ENCODE measurements around the gene BEND5. TPM values are rescaled to one million over a fixed set of nuclear protein-coding genes. Genes with fewer than 3 reads are reported as not detected.

Gene BEND5
- total and polyA plus RNA-seq, 2 of the 13 experiments (the other 11 are each of a cell fraction or from before 2014, with no cell fraction given), result 0.11 TPM; not detected in 1

DNA sequence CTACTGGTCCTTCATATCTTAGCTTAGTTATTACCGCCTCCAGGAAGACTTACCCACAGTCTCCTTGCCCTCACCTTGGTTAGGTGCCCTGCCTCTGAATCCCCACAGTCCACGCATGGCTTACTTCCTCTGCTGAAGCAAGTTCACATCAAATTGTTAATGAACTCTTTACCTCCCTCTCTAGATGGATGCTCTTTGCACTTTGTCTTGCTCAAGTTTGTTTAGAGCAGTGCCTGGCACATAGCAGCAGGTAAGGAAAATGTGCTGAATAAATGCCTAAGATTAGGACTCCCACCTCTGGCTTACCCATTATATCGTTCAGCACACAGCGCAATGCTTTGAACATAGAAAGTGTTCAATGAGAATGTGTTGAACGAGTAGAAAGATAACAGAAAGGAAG is 90.5 kb downstream of the BEND5 start:
- ATAC-seq, result no peak

More for the DNA sequence above, 90.5 kb downstream of the BEND5 start:
- BruUV-seq (replicated peaks), result no TSS peak
- H3K9me3 ChIP-seq (ENCODE audit: low read length), result no peaks in the 10 kb centered on the region
- no peak overlapping the region for H2AFZ ChIP-seq (ENCODE audit: low read length)
- H3K4me3 ChIP-seq (replicated peaks in 1 of 3; ENCODE audit: insufficient read depth in 1 of 3, low read depth in 2 of 3, low read length in 3 of 3), result no peak overlapping the region
- no peak overlapping the region for H3K9ac ChIP-seq (ENCODE audit: insufficient read depth, low read depth, low read length)
- no peaks in the 10 kb centered on the region for H3K4me1 ChIP-seq (ENCODE audit: insufficient read depth, low read length)
- intact Hi-C loops (cut with micrococcal nuclease; ENCODE audit: unreplicated experiment) (no loop called here), in situ Hi-C loops (cut with HindIII; ENCODE audit: extremely low pct_ligation_motif_present, low pct_unique_long_range_greater_than_20kb) (no loop called here)
- no peak for TF ChIP-seq FOXA3 (CRISPR knock-in tag; IDR thresholded peaks at IDR 0.05)
- no peak for TF ChIP-seq TP53 (CRISPR knock-in tag; conservative IDR thresholded peaks at IDR 0.05)
- TF ChIP-seq ZNF550 (CRISPR knock-in tag; IDR thresholded peaks at IDR 0.05; ENCODE audit: borderline replicate concordance), result no peak
- no peak for TF ChIP-seq MTF1 (CRISPR knock-in tag; IDR thresholded peaks at IDR 0.05)
- TF ChIP-seq HNF1A (IDR thresholded peaks at IDR 0.05; ENCODE audit: low read depth), result no peak
- TF ChIP-seq HNF1A (CRISPR knock-in tag; IDR thresholded peaks at IDR 0.05; ENCODE audit: borderline replicate concordance), result no peak
- TF ChIP-seq ZNF276 (CRISPR knock-in tag; IDR thresholded peaks at IDR 0.05; ENCODE audit: low read depth), result no peak
- TF ChIP-seq GATA4 (IDR thresholded peaks at IDR 0.05; ENCODE audit: borderline replicate concordance, low read depth), result no peak
- TF ChIP-seq, protein P1, sequence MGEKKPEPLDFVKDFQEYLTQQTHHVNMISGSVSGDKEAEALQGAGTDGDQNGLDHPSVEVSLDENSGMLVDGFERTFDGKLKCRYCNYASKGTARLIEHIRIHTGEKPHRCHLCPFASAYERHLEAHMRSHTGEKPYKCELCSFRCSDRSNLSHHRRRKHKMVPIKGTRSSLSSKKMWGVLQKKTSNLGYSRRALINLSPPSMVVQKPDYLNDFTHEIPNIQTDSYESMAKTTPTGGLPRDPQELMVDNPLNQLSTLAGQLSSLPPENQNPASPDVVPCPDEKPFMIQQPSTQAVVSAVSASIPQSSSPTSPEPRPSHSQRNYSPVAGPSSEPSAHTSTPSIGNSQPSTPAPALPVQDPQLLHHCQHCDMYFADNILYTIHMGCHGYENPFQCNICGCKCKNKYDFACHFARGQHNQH (CRISPR knock-in tag; IDR thresholded peaks at IDR 0.05), result no peak
- TF ChIP-seq ZNF451 (CRISPR knock-in tag; IDR thresholded peaks at IDR 0.05), result no peak
- H3K36me3 ChIP-seq (replicated peaks in 1 of 2; ENCODE audit: control insufficient read depth in 1 of 2, insufficient read depth in 2 of 2, low read length in 2 of 2), result no peaks in the 10 kb centered on the region
- 41% methylated on average over 5 of the region's 5 CpGs for whole genome bisulfite sequencing (ENCODE audit: low lambda C conversion rate)
- no peaks in the 10 kb centered on the region for H4K20me1 ChIP-seq (ENCODE audit: insufficient read depth, low read length)
- FAIRE-seq, result no peak
- H3K27me3 ChIP-seq (ENCODE audit: control insufficient read depth in 1 of 2, insufficient read depth in 2 of 2, low read length in 2 of 2), result no peaks in the 10 kb centered on the region
- CTCF ChIA-PET (ENCODE audit: low intra/inter-chr PET ratio, low total read pairs), result no interaction called here
- H3K4me2 ChIP-seq (ENCODE audit: low read depth, low read length), result no peak overlapping the region
- no peak for DNase-seq (ENCODE audit: low spot score)
- POLR2A ChIA-PET, result no interaction called here
- no peak overlapping the region for H3K27ac ChIP-seq (ENCODE audit: extremely low read length, insufficient read depth, low read length)
- no peaks in the 10 kb centered on the region for H3K79me2 ChIP-seq (ENCODE audit: insufficient read depth, low read length)

Data from HepG2 (cell line).